Activated CD4-positive, alpha-beta T cell treated with anti-CD3 and anti-CD28 coated beads, Interleukin-2, Interleukin-6, amounts not matched to agents 100 ng/mL and 50 ng/mL, durations not matched to agents 16 hours and 8 hours (primary cell): ENCODE measurements around the gene ITGB2.

ENCODE experiments used
- DNase-seq: peaks from one replicate; pipeline ENCODE4 v3.0.0-alpha.2; 2020

The ITGB2 gene

GRCh38 chr21:44955141-44955797 is 34.6 kb upstream of the ITGB2 start:
- DNase-seq = no peak

GRCh38 chr21:44954281-44954771 is 33.6 kb upstream of the ITGB2 start:
- no peak for DNase-seq

- no peak for DNase-seq
These were observed 32.9 kb upstream of the ITGB2 start for GRCh38 chr21:44953628-44954021.

GRCh38 chr21:44952929-44953627 is 32.4 kb upstream of the ITGB2 start:
- no peak for DNase-seq

- no peak for DNase-seq
These were observed 31.6 kb upstream of the ITGB2 start for GRCh38 chr21:44952116-44952928.

GRCh38 chr21:44951186-44951915 is 30.7 kb upstream of the ITGB2 start:
- no peak for DNase-seq

- no peak for DNase-seq
These were observed 29.7 kb upstream of the ITGB2 start for GRCh38 chr21:44950351-44950750.

GRCh38 chr21:44949779-44950198 is 29.1 kb upstream of the ITGB2 start:
- DNase-seq = peak; percentile 82

GRCh38 chr21:44949161-44949778 is 28.6 kb upstream of the ITGB2 start:
- no peak for DNase-seq

GRCh38 chr21:44948426-44949120 is 27.9 kb upstream of the ITGB2 start:
- no peak for DNase-seq

- no peak for DNase-seq
These were observed 27.2 kb upstream of the ITGB2 start for GRCh38 chr21:44947930-44948331.

- no peak for DNase-seq
These were observed 26.6 kb upstream of the ITGB2 start for GRCh38 chr21:44947111-44947929.

GRCh38 chr21:44946254-44947041 is 25.7 kb upstream of the ITGB2 start:
- DNase-seq = no peak

- no peak for DNase-seq
These were observed 23.9 kb upstream of the ITGB2 start for GRCh38 chr21:44944596-44944995.

- no peak for DNase-seq
These were observed 23.2 kb upstream of the ITGB2 start for GRCh38 chr21:44943686-44944550.

GRCh38 chr21:44943005-44943685 is 22.4 kb upstream of the ITGB2 start:
- DNase-seq = no peak

GRCh38 chr21:44942566-44942965 is 21.9 kb upstream of the ITGB2 start:
- no peak for DNase-seq

- no peak for DNase-seq
These were observed 20.9 kb upstream of the ITGB2 start for GRCh38 chr21:44941567-44941966.
